ENCODE data around the gene NKTR.

Gene NKTR

DNA sequence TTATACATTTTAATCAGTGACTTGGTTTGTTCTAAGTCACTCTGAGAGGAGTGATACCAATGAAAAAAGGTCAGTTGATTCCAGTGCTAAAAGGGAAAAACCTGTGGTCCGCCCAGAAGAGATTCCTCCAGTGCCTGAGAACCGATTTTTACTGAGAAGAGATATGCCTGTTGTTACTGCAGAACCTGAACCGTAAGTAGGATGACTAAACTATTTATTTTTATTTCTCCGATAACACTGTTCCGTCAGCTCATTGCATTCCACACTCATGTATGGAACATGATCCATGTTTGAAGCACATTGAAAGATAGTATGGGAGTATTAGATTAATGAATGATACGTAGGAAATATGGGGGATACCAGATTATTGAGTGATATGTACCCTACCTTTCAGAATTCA lies 33.1 kb downstream of the NKTR start:
- no peak for TF ChIP-seq CTCF (IDR thresholded peaks at IDR 0.05)

- no peak for TF ChIP-seq CTCF (IDR thresholded peaks at IDR 0.05)
Measured at GRCh38 chr3:42635111-42635510, 34.6 kb downstream of the NKTR start.

- TF ChIP-seq CTCF (IDR thresholded peaks at IDR 0.05), result no peak
Measured at GRCh38 chr3:42637001-42637400, 36.5 kb downstream of the NKTR start.

- TF ChIP-seq CTCF (IDR thresholded peaks at IDR 0.05), result no peak
Measured at GRCh38 chr3:42638339-42638842, 37.9 kb downstream of the NKTR start.

- no peak for TF ChIP-seq CTCF (IDR thresholded peaks at IDR 0.05)
Measured at GRCh38 chr3:42639192-42639591, 38.7 kb downstream of the NKTR start.

DNA sequence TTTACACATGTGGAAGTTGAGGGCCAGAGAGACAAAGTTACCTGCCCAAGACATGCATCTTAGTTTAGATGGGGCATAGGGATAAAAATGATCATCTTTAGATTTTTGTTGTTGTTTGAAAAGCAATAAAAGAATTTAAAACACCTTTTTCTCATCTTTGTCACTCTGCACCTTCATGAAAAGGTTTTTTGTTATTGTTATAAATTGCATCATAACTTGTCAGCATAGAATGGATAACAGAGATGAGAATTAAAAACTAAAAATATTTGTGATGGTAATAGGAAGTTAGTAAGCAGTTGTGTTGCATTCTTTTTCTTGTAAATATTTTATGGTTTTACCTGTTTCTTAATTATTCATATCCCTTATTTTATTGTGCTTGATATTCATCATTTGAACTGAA lies 39.6 kb downstream of the NKTR start:
- no peak for TF ChIP-seq CTCF (IDR thresholded peaks at IDR 0.05)

DNA sequence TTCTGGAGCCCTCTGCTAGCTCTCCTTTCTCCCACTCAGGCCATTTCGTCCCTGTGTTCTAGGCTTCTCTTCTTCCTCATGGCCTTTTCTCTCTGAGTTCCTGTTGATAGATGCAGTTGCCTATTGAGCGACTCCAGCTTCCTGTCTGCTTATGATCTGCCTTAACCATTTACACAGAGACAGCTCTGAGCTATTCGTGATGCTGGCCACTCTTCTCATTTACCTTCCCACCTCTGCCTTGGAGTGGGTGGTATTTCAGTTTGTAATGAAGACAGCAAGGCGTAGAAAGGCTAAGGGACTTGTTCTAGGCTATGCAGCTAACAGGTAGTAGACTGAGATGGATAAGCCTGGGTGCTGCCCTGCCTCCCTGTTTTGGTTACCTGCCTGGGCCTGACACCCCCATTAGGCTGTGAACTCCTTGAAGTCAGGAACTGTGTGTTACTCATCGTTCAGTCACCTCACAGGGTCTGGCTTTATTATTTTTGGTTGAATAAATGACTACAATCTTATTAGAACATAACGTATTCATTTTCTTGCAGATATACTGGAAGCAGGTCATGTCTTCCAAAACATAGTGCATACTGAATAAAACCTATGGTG lies 40.4 kb downstream of the NKTR start:
- no peak for TF ChIP-seq CTCF (IDR thresholded peaks at IDR 0.05)
